OCI-LY3 (cell line): ENCODE results near the gene PLXNB3.
"Not testable (repeated sequence)": the region's sequence is repeated elsewhere in the genome, so short reads cannot be mapped to it uniquely, and the experiment has no call there.

Experiments
- EZH2phosphoT487 ChIP-seq: fragments of 200-600 bp; shearing (Covaris generic); IDR thresholded peaks from 2 replicates; pipeline ENCODE4 v1.6.1; 2018; ENCODE audit warnings: antibody characterized with exemption, mixed run types, low read depth
- TF ChIP-seq, protein P1 (sequence below): fragments of 200-600, 300-600 bp; sonication (generic); IDR thresholded peaks from 2 replicates; pipeline ENCODE4 v1.5.1; 2014; ENCODE audit warnings: antibody characterized with exemption, low read length, low read depth

GRCh38 chrX:153742796-153743467 lies 21.1 kb upstream of the PLXNB3 start:
- TF ChIP-seq, protein P1, sequence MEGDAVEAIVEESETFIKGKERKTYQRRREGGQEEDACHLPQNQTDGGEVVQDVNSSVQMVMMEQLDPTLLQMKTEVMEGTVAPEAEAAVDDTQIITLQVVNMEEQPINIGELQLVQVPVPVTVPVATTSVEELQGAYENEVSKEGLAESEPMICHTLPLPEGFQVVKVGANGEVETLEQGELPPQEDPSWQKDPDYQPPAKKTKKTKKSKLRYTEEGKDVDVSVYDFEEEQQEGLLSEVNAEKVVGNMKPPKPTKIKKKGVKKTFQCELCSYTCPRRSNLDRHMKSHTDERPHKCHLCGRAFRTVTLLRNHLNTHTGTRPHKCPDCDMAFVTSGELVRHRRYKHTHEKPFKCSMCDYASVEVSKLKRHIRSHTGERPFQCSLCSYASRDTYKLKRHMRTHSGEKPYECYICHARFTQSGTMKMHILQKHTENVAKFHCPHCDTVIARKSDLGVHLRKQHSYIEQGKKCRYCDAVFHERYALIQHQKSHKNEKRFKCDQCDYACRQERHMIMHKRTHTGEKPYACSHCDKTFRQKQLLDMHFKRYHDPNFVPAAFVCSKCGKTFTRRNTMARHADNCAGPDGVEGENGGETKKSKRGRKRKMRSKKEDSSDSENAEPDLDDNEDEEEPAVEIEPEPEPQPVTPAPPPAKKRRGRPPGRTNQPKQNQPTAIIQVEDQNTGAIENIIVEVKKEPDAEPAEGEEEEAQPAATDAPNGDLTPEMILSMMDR: not testable (repeated sequence)
- not testable (repeated sequence) for TF ChIP-seq EZH2phosphoT487
